B cell (primary cell): Measurements from ENCODE around the gene LPAR5. TPM values are rescaled to one million over a fixed set of nuclear protein-coding genes. Genes with fewer than 3 reads are reported as not detected.
A peak's percentile ranks its signal among the peaks of the same experiment; 100 is the strongest.

ENCODE experiments used
- ATAC-seq: fragments of 200-7000 bp; cut with Tn5 transposase; one replicate; pipeline ENCODE4 v1.10.0; 2021; ENCODE audit warnings: low read depth, mild to moderate bottlenecking, moderate number of reproducible peaks, moderate library complexity
- CTCF ChIA-PET: fragments of 350-600 bp; sonication (Branson Sonifier 250); formaldehyde crosslinking; loops from one replicate; lab custom pipeline; 2021; ENCODE audit warnings: antibody characterized with exemption, inconsistent platforms; lab: Charles Lee
- POLR2A ChIA-PET: fragments of 350-600 bp; sonication (Branson Sonifier 250); formaldehyde crosslinking; loops from one replicate; lab custom pipeline; 2021; ENCODE audit warnings: antibody characterized with exemption; lab: Charles Lee
- DNase-seq: peaks from one replicate; pipeline ENCODE4 v3.0.0; 2013
- H2AFZ ChIP-seq: 2 replicates; pipeline ENCODE4 v1.6.1; 2012; ENCODE audit warnings: mild to moderate bottlenecking, low read depth, low read length; ENCODE audit not compliant: insufficient read depth, poor library complexity, severe bottlenecking
- H3K27ac ChIP-seq, 2 donors: 1 replicate in 1 of 2; 2 replicates in 1 of 2; pipeline ENCODE4 v1.5.1; 2012 to 2013; ENCODE audit warnings: low read length in 2 of 2, mild to moderate bottlenecking in 2 of 2, moderate library complexity in 1 of 2
- H3K27me3 ChIP-seq, 4 experiments: fragments of 200-600 bp in 1 of 4; sonication (generic) in 1 of 4; replicated peaks in 1 of 4; 1 replicate in 2 of 4; 2 replicates in 2 of 4; pipeline versions ENCODE4 v1.6.1 to v1.7.0; 2013 to 2016; ENCODE audit warnings: low read length in 3 of 4, mild to moderate bottlenecking in 2 of 4, mixed read lengths in 1 of 4, moderate library complexity in 1 of 4; ENCODE audit not compliant: insufficient read depth in 4 of 4, control insufficient read depth in 3 of 4; ENCODE audit errors: control extremely low read depth in 1 of 4
- H3K36me3 ChIP-seq, 2 experiments: replicated peaks in 1 of 2; 1 replicate in 1 of 2; 2 replicates in 1 of 2; pipeline versions ENCODE4 v1.6.1 to v1.7.1; 2013; ENCODE audit warnings: low read length in 1 of 2; ENCODE audit not compliant: insufficient read depth in 2 of 2, control insufficient read depth in 1 of 2; ENCODE audit errors: control extremely low read depth in 1 of 2, extremely low read depth in 1 of 2
- H3K4me1 ChIP-seq, 2 donors: fragments of 200-600 bp in 1 of 2; sonication (generic) in 1 of 2; 1 replicate in 1 of 2; 2 replicates in 1 of 2; pipeline versions ENCODE4 v1.5.1 to v1.6.1; 2013 to 2017; ENCODE audit warnings: low read length in 2 of 2; ENCODE audit not compliant: control insufficient read depth in 2 of 2, insufficient read depth in 2 of 2
- H3K4me2 ChIP-seq: replicated peaks from 2 replicates; pipeline ENCODE3; 2012; ENCODE audit warnings: mild to moderate bottlenecking, low read depth, low read length; ENCODE audit not compliant: poor library complexity, severe bottlenecking
- H3K4me3 ChIP-seq, 5 experiments: fragments of 200-600 bp in 1 of 5; sonication (generic) in 1 of 5; 1 replicate in 3 of 5; 2 replicates in 2 of 5; pipeline versions ENCODE4 v1.5.1 to v1.7.0; 2011 to 2016; ENCODE audit warnings: low read length in 4 of 5, mild to moderate bottlenecking in 4 of 5, low read depth in 2 of 5, control low read depth in 1 of 5, moderate library complexity in 1 of 5; ENCODE audit not compliant: insufficient read depth in 1 of 5; ENCODE audit errors: control extremely low read depth in 1 of 5, extremely low read depth in 1 of 5
- H3K79me2 ChIP-seq: fragments of 200-600 bp; sonication (generic); one replicate; pipeline ENCODE4 v1.6.0; 2016; ENCODE audit warnings: low read length; ENCODE audit not compliant: control insufficient read depth, insufficient read depth
- H3K9ac ChIP-seq: fragments of 200-600 bp; sonication (generic); 2 replicates; pipeline ENCODE4 v1.6.1; 2017; ENCODE audit warnings: mild to moderate bottlenecking, low read length, moderate library complexity
- H3K9me3 ChIP-seq, 3 donors: one replicate each; pipeline versions ENCODE4 v1.6.1 to v1.7.1; 2013; ENCODE audit warnings: low read length in 2 of 3; ENCODE audit not compliant: control insufficient read depth in 2 of 3, insufficient read depth in 1 of 3; ENCODE audit errors: control extremely low read depth in 1 of 3
- H4K20me1 ChIP-seq: 2 replicates; pipeline ENCODE4 v1.6.0; 2012; ENCODE audit warnings: mild to moderate bottlenecking, low read length; ENCODE audit not compliant: insufficient read depth, control insufficient read depth, poor library complexity, severe bottlenecking
- H3K27ac Mint-ChIP-seq: one replicate; pipeline ENCODE4 v1.8.0; 2021; ENCODE audit warnings: mixed read lengths
- H3K27me3 Mint-ChIP-seq: one replicate; pipeline ENCODE4 v1.8.0; 2021; ENCODE audit warnings: mixed read lengths
- H3K4me1 Mint-ChIP-seq: one replicate; pipeline ENCODE4 v1.8.0; 2021; ENCODE audit warnings: mixed read lengths
- H3K4me3 Mint-ChIP-seq: one replicate; pipeline ENCODE4 v1.8.0; 2021; ENCODE audit warnings: mixed read lengths
- H3K9me3 Mint-ChIP-seq: one replicate; pipeline ENCODE4 v1.8.0; 2022; ENCODE audit warnings: mixed read lengths; ENCODE audit not compliant: insufficient read depth
- EZH2 ChIP-seq: IDR thresholded peaks from 2 replicates; pipeline ENCODE4 v1.6.1; 2012; ENCODE audit warnings: borderline replicate concordance, low read depth, mild to moderate bottlenecking, moderate library complexity, low read length; ENCODE audit not compliant: insufficient read depth, poor library complexity, severe bottlenecking
- WGBS: methylation state at CpG from one replicate; pipeline ENCODE4 v1.1.5; 2013; ENCODE audit warnings: missing lambda C conversion rate; ENCODE audit not compliant: insufficient coverage; 5-methylcytosine and 5-hydroxymethylcytosine counted together
- intact Hi-C: fragments of 100-400 bp; cut with micrococcal nuclease; formaldehyde crosslinking; loops from one replicate; pipeline ENCODE4 v1.10.0; 2022
- polyA plus RNA-seq: library from polyadenylated mRNA; depleted of rRNA; stranded (reverse); fragments of >200 nt; gene quantifications from 2 replicates; pipeline ENCODE4 v1.2.3, GENCODE V29; 2012
- total RNA-seq, 2 donors: library from RNA; stranded (reverse); fragments of 120-200 nt in 1 of 2; gene quantifications; 1 replicate in 1 of 2; 2 replicates in 1 of 2; pipeline versions ENCODE4 v1.2.3 to v1.2.4, GENCODE V29; 2013 to 2022
- TF ChIP-seq, protein P1 (sequence below): fragments of 200-600 bp; IDR thresholded peaks from one replicate; pipeline ENCODE4 v1.8.0; 2022; ENCODE audit warnings: antibody characterized with exemption, mild to moderate bottlenecking

The LPAR5 gene
- total and polyA plus RNA-seq, 2 donors (not counting 1 experiment from before 2014, with no cell fraction given) = 29.0 to 59.6 TPM

GRCh38 chr12:6644257-6644596 is 8.5 kb upstream of the LPAR5 start:
- ChIA-PET CTCF (interaction anchor here (0.7 to 2.6 kb wide), 14 partner anchors 9 to 106 kb away, joined by 3 to 24 read pairs (median 4); partner anchors contain the start of gene LPAR5), POLR2A (interaction anchor here (0.5 to 4.6 kb wide), 6 partner anchors 9 to 215 kb away, joined by 3 to 25 read pairs (median 4); partner anchors contain the start of genes LPAR5 and ZNF384)
- H3K4me1 Mint-ChIP-seq = peaks cover 49% of the 10 kb centered on the region
- H3K4me2 ChIP-seq = peak overlapping the region; percentile 60
- WGBS = 10% methylated on average over 6 of the region's 6 CpGs
- H3K27ac ChIP-seq = peak overlapping the region; percentile 36 to 59
- DNase-seq (peak; percentile 61), ATAC-seq (peak; percentile 51)
- H3K27me3 Mint-ChIP-seq = no peaks in the 10 kb centered on the region
- no peak for TF ChIP-seq EZH2
- TF ChIP-seq, protein P1, sequence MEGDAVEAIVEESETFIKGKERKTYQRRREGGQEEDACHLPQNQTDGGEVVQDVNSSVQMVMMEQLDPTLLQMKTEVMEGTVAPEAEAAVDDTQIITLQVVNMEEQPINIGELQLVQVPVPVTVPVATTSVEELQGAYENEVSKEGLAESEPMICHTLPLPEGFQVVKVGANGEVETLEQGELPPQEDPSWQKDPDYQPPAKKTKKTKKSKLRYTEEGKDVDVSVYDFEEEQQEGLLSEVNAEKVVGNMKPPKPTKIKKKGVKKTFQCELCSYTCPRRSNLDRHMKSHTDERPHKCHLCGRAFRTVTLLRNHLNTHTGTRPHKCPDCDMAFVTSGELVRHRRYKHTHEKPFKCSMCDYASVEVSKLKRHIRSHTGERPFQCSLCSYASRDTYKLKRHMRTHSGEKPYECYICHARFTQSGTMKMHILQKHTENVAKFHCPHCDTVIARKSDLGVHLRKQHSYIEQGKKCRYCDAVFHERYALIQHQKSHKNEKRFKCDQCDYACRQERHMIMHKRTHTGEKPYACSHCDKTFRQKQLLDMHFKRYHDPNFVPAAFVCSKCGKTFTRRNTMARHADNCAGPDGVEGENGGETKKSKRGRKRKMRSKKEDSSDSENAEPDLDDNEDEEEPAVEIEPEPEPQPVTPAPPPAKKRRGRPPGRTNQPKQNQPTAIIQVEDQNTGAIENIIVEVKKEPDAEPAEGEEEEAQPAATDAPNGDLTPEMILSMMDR = no peak
- H3K9ac ChIP-seq = peak overlapping the region; percentile 21
- H3K9me3 ChIP-seq = peaks cover 0 to 14% (median 0%) of the 10 kb centered on the region in 3 donors
- H3K27me3 ChIP-seq = no peaks in the 10 kb centered on the region
- H3K9me3 Mint-ChIP-seq = no peaks in the 10 kb centered on the region
- H3K27ac Mint-ChIP-seq = peak overlapping the region; percentile 83
- H3K4me3 Mint-ChIP-seq = peak overlapping the region; percentile 48
- H3K79me2 ChIP-seq = peaks cover 38% of the 10 kb centered on the region
- H3K4me1 ChIP-seq = peaks cover 28 to 50% of the 10 kb centered on the region in 2 donors
- intact Hi-C loops = loop anchor here (1.0 kb wide), 1 partner anchor 9 kb away; the partner anchor contains the start of gene LPAR5
- peak overlapping the region; percentile 65 for H2AFZ ChIP-seq
- peak overlapping the region in 1 of 5 experiments; percentile 6 for H3K4me3 ChIP-seq
- H3K36me3 ChIP-seq = peaks cover 0 to 11% of the 10 kb centered on the region in 2 experiments
- no peaks in the 10 kb centered on the region for H4K20me1 ChIP-seq
